Measurements from ENCODE around the gene TUBGCP4. TPM values are rescaled to one million over a fixed set of nuclear protein-coding genes. Genes with fewer than 3 reads are reported as not detected.

Gene TUBGCP4
- total RNA-seq, 1 donor from 2014 or later: 38.2 TPM

DNA sequence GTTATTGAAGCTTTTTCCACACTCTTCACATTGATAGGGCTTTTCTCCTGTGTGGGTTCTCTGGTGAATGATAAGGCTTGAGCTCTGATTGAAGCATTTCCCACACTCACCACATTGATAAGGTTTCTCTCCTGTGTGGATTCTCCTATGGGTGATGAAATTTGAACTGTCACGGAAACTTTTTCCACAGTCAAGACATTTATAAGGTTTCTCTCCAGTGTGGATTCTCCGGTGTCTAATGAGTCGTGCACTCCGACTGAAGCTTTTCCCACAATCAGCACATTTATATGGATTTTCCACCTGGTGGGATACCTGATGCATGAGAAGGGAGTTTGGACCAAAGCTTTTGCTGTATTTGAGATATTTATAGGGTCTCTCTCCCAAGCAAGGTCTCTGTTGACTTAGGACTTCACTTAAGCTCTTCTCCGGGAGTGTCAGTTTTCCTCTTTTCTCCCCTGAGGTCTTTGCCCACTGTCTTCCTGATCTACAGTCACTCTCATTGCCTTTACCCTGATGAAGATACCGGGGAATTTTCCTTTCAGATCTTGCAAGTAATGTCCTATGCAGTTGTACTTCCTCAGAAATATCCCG is 9.5 kb upstream of the TUBGCP4 start:
- Mint-ChIP-seq H3K36me3 (ENCODE audit: low read depth) (peaks cover 82% of the 10 kb centered on the region), H3K9me3 (peaks cover 35% of the 10 kb centered on the region), H3K4me3 (no peak overlapping the region), H3K27ac (ENCODE audit: unreplicated experiment) (no peak overlapping the region), H3K27me3 (ENCODE audit: low read depth) (no peaks in the 10 kb centered on the region), H3K4me1 (peaks cover 9% of the 10 kb centered on the region)
- no peak for DNase-seq (ENCODE audit: low read depth, low spot score)
- TF ChIP-seq CTCF (conservative IDR thresholded peaks at IDR 0.05): no peak

DNA sequence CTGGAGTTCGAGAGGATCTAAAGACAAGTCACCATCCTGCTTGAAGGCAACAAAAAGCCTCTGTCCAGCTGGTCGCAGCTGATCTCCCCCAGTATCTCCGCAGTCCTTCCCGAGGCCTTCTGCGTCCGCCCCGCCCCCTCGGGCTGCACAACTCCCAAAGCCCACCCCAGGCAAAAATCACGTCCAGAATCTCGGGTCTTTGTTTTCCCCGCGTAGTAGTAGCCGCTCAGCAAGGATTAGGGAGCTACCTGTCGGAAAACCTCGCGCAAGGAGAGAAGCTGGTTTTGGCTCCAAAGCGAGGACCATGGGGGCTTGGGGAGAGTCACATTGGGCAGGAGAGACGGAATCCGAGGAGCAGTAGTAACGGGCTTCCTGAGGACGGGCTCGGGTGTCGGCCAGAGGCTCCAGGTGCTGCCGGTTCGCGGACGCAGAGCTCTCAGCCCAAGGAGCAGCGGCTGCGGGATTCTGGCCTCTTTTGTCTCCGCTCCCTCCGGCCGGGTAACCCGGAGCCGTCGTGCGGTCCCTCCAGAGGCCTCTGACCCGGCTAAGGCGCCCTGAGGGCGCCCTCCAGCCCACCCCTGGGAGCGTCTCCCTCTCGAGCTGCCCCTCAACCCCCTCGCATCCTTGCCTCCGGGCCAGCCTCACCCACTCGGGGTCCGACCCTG is 459 bp upstream of the TUBGCP4 start:
- Mint-ChIP-seq H3K36me3 (ENCODE audit: low read depth) (peaks cover 45% of the 10 kb centered on the region), H3K4me3 (peak overlapping the region; percentile 94), H3K4me1 (peaks cover 60% of the 10 kb centered on the region), H3K9me3 (peaks cover 12% of the 10 kb centered on the region), H3K27ac (ENCODE audit: unreplicated experiment) (peak overlapping the region; percentile 79), H3K27me3 (ENCODE audit: low read depth) (no peaks in the 10 kb centered on the region)
- DNase-seq (ENCODE audit: low read depth, low spot score): peak; percentile 27
- TF ChIP-seq CTCF (conservative IDR thresholded peaks at IDR 0.05): no peak

DNA sequence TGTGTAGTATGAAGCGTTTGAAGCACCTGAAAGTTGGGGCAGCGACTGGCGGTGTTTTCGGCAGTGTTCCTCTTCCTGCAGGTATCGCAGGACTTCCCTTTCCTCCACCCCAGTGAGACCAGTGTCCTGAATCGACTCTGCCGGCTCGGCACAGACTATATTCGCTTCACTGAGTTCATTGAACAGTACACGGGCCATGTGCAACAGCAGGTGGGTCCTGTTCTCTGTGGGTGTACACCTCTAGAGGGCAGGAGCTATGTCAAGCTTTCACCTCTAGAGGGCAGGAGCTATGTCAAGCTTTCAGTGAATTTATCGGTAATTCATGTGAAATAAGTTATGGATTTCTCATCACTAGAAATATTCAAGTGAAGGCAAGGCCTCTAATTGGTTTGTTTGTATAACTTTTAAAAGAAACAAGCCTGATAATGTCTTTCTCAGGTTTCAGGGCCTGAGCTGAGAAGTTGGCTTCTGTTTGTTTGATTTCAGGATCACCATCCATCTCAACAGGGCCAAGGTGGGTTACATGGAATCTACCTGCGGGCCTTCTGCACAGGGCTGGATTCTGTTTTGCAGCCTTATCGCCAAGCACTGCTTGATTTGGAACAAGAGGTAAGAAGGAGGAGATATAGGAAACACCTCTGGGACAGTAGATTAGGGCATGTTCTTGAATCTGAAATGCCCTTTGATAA is 5.3 kb downstream of the TUBGCP4 start:
- Mint-ChIP-seq H3K9me3 (no peaks in the 10 kb centered on the region), H3K4me3 (peak overlapping the region; percentile 61), H3K4me1 (peaks cover 17% of the 10 kb centered on the region), H3K27me3 (ENCODE audit: low read depth) (no peaks in the 10 kb centered on the region), H3K36me3 (ENCODE audit: low read depth) (peaks cover 6% of the 10 kb centered on the region), H3K27ac (ENCODE audit: unreplicated experiment) (no peak overlapping the region)
- peak; percentile 12 for DNase-seq (ENCODE audit: low read depth, low spot score)
- TF ChIP-seq CTCF (conservative IDR thresholded peaks at IDR 0.05): peak; percentile 72

- no peak overlapping the region for H3K4me3 Mint-ChIP-seq
- no peak for TF ChIP-seq CTCF (conservative IDR thresholded peaks at IDR 0.05)
- H3K9me3 Mint-ChIP-seq: no peaks in the 10 kb centered on the region
- H3K27ac Mint-ChIP-seq (ENCODE audit: unreplicated experiment): no peak overlapping the region
- H3K36me3 Mint-ChIP-seq (ENCODE audit: low read depth): peaks cover 6% of the 10 kb centered on the region
- no peaks in the 10 kb centered on the region for H3K4me1 Mint-ChIP-seq
- H3K27me3 Mint-ChIP-seq (ENCODE audit: low read depth): no peaks in the 10 kb centered on the region
- DNase-seq (ENCODE audit: low read depth, low spot score): no peak
Observed at GRCh38 chr15:43378601-43379000, 7.7 kb downstream of the TUBGCP4 start.

DNA sequence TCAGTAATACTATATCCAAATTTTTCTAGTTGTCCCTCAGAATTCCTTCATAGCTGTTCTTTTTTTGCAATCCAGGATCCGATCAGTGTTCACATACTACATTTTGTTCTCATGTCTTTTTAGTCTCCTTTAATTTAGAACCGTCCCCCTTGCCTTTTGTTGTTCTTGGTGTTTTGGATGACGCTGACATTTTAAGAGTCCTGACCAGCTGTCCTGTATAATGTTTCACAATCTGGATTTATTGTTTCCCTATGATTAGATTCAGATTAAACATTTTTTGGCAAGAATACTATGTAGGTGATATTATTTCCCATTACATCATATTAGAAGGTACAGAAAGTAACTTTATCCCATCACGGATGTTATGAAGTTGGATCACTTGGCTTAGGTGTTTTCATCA is 11.4 kb downstream of the TUBGCP4 start:
- Mint-ChIP-seq H3K4me3 (no peak overlapping the region), H3K36me3 (ENCODE audit: low read depth) (peaks cover 15% of the 10 kb centered on the region), H3K27me3 (ENCODE audit: low read depth) (no peaks in the 10 kb centered on the region), H3K4me1 (no peaks in the 10 kb centered on the region), H3K27ac (ENCODE audit: unreplicated experiment) (no peak overlapping the region), H3K9me3 (no peaks in the 10 kb centered on the region)
- DNase-seq (ENCODE audit: low read depth, low spot score): no peak
- TF ChIP-seq CTCF (conservative IDR thresholded peaks at IDR 0.05): no peak

All from neural crest cell (in vitro differentiated cells).